C4-2B (cell line): ENCODE results near the gene SDHAF2.

Experiments
- H3K27ac ChIP-seq: fragments of 450-650 bp; 2 replicates; pipeline ENCODE4 v1.5.1; 2017
- ZFX ChIP-seq: fragments of 450-650 bp; IDR thresholded peaks from 2 replicates; pipeline ENCODE4 v1.6.1; 2017
- TF ChIP-seq, protein P1 (sequence below): fragments of 450-650 bp; conservative IDR thresholded peaks from 2 replicates; pipeline ENCODE4 v1.5.1; 2017; ENCODE audit warnings: mild to moderate bottlenecking

SDHAF2 gene

DNA sequence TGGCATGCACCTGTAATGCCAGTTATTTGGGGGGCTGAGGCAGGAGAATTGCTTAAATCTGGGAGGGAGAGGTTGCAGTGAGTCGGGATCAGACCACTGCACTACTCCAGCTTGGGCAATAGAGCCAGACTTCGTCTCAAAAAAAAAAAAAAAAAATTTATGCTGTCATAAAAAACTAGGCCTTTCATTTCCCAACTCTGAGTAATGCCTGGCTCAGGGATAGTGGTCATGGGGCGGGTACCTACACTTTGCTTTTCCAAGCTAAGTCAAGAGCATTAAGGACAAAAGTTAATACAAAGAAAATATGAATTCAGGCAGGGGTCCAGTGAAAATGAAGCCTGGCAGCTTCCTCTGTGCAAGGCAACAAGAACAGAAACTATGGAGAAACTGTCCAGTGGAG, 16.4 kb upstream of the SDHAF2 start:
- H3K27ac ChIP-seq: no peak overlapping the region
- no peak for TF ChIP-seq ZFX
- TF ChIP-seq, protein P1, sequence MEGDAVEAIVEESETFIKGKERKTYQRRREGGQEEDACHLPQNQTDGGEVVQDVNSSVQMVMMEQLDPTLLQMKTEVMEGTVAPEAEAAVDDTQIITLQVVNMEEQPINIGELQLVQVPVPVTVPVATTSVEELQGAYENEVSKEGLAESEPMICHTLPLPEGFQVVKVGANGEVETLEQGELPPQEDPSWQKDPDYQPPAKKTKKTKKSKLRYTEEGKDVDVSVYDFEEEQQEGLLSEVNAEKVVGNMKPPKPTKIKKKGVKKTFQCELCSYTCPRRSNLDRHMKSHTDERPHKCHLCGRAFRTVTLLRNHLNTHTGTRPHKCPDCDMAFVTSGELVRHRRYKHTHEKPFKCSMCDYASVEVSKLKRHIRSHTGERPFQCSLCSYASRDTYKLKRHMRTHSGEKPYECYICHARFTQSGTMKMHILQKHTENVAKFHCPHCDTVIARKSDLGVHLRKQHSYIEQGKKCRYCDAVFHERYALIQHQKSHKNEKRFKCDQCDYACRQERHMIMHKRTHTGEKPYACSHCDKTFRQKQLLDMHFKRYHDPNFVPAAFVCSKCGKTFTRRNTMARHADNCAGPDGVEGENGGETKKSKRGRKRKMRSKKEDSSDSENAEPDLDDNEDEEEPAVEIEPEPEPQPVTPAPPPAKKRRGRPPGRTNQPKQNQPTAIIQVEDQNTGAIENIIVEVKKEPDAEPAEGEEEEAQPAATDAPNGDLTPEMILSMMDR: no peak

DNA sequence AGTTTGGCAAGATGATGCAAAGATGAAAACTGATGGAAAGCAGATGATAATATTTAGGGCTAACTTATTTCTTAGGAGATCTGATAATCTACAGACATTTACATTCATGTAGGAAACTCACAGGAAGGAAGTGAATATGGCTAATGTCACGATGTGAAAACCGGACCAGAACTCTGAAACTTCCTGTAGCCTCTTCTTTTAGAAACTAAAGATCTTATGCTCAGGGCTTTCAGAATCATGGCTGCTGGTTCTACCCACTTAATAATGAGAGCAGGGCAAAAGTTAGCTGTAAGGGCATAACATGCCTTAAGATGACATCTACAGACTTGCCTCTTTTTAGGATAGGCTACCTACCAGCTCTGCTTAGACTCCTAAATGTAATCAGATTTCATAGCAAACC, 15.4 kb upstream of the SDHAF2 start:
- no peak for TF ChIP-seq ZFX
- TF ChIP-seq, protein P1: no peak

DNA sequence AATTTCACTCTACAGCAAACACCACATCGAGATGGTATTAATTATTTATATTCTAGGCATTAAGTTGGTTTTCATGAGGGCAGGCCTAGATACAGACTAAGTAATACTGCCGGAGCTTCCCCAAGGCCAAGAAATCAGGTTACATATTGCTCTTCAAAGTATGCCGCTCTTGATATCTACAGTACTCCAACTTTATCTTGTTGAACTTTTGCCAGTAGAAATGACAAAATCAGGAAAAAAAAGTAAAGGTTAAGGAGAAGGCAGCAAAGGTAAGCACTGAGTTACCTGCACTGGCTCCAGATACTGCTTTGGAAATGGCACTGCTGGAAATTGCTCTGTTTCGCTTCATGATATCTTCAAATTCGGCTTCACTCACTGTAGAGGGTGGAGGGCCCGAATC, 14.5 kb upstream of the SDHAF2 start:
- TF ChIP-seq, protein P1: no peak
- no peak for TF ChIP-seq ZFX
- H3K27ac ChIP-seq: no peak overlapping the region

More for the DNA sequence above, 15.4 kb upstream of the SDHAF2 start:
- H3K27ac ChIP-seq: no peak overlapping the region

DNA sequence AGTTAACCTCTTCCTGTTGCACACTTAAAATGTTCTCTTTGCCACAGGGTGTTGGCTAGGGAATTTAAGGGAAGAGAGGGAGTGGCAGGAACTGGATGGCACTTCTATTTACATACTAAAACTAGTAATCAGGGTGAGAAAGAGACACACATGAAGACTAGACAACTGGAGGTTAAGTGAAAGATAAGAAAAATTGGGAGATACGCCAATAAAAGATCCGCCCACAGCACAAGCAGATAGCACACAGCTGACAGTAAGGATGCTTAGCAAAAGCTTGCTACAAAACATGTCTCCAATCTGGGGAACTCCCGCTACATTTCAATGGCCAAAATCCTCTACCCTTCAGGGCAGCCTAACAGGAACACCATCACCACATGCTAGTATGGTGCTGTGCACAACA, 13.0 kb upstream of the SDHAF2 start:
- TF ChIP-seq ZFX: no peak
- TF ChIP-seq, protein P1: no peak
- no peak overlapping the region for H3K27ac ChIP-seq

DNA sequence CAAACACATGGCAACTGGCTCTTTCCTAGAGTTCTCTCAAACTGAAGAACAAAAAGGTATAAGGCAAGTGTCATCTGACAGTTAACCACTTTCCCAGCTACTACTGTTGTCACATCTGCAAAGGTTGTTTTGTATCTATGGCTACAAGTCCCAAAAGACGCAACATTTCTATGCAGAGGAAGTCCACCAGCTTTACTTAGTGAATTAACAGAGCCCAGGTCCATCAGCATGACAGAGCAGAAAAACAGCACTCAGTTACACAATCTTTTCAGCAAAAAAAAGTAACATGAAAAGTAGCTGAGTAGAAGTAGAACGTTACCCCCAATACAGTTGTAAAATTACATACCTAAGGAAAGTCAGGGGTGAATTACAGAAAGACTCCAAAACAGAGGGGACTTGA, 12.3 kb upstream of the SDHAF2 start:
- H3K27ac ChIP-seq: no peak overlapping the region
- no peak for TF ChIP-seq ZFX
- TF ChIP-seq, protein P1: no peak

DNA sequence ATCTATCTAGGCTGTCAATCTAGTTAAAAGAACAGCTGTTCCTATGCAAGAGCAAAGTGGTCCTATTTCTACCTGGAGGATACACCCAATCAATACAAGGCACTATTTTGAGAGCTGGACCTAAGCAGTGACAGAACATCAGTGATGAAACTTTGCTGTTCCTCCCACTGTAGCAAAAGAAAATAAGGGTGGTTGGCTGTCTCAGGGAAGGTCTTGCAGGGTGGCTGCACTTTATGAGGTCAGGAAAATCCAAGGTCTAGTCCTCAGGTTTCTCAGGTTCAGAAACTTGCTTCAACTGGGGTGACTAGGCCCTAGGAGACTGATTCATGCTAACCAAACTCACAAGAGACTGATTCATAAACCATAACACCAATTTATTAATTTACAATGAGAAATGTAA, 11.8 kb upstream of the SDHAF2 start:
- H3K27ac ChIP-seq: no peak overlapping the region
- TF ChIP-seq, protein P1: no peak
- no peak for TF ChIP-seq ZFX

DNA sequence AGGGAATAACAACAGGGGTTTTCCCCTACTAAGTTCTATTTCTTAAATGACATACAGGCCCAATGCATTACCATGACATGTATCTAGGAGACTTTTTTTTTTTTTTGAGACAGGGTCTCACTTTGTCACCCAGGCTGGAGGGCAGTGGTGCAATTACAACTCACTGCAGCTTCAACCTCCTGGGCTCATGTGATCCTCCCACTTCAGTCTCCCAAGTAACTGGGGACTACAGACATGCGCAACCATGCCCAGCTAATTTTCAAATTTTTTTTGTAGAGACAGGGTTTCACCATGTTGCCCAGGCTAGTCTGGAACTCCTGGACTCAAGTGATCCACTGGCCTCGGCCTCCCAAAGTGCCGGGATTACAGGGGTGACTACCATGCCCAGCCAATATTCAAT, 7.7 kb upstream of the SDHAF2 start:
- TF ChIP-seq, protein P1: no peak
- TF ChIP-seq ZFX: no peak
- no peak overlapping the region for H3K27ac ChIP-seq
